ENCODE measurements around the gene PDCL2.
"Not testable (repeated sequence)": the region's sequence is repeated elsewhere in the genome, so short reads cannot be mapped to it uniquely, and the experiment has no call there.

Gene PDCL2

DNA sequence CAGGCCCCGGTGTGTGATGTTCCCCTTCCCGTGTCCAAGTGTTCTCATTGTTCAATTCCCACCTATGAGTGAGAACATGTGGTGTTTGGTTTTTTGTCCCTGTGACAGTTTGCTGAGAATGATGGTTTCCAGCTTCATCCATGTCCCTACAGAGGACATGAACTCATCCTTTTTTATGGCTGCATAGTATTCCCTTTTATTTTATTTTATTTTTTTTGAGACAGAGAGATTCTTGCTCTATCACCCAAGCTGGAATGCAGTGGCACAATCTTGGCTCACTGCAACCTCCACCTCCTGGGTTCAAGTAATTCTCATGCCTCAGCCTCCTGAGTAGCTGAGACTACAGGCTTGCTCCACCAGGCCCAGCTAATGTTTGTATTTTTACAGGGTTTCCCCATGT is 9.3 kb downstream of the PDCL2 start:
- DNase-seq: not testable (repeated sequence)

DNA sequence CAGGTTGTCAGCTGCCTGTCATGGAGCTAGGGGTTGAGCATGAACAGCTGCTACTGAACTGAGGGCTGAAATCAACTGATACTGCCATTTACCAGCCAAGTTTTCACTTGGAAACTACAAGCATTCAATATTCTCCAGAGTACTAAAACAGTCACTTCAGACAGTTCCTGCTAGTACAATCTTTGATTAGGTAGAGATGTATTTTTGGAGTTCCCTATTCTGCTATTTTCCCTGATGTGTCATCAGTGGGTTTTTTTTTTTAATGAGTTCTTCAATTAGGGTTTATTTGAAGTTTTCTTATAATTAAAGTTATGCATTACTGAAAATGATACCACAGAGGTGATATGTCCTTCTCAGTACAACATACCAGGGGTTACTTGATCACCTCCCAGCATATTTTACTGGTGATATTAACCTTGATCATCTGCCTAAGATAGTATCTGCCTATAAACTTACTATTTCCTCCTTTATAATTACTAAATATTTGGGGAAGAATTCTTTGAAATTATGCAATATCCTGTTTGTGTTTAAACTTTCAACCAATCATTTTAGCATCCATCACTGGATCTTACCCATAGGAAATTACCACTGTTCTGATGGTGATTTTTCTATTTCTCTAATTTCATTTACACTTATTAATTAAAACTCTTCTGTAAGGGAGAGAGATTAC is 13.6 kb downstream of the PDCL2 start:
- DNase-seq: no peak

DNA sequence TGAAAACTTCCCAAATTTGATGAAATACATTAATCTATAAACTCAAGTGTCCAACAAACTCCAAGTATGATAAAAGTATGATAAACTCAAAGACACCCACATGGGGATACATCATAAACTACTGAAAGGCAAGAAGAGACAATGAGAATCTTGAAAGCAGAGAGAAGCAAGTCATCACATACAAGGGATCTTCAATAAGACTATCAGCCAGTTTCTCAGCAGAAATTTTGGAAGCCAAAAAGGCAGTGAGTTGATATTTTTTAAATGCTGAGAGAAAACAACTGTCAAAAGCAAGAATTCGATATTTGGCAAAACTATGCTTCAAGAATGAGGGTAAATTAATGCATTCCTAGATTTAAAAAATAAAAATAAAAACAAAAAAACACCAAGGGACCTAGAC is 16.5 kb downstream of the PDCL2 start:
- DNase-seq: no peak

DNA sequence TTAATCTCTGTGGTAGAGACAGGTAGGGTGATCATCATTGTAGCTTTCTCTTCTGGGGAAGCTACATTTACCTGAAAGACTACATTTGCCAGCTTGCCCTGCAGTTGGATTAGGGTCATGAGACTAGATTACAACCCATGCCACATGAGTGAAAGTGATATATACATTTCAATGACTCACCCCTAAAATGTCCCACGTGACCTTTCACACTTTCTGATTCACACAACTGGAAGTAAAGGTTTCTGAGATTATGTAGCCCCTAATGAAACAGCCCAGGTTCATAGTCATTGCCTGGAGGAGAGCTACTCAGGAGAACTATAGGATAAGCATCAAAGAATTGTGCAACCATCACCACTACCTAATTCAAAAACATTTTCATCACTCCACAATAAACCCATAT is 17.8 kb downstream of the PDCL2 start:
- DNase-seq: no peak

DNA sequence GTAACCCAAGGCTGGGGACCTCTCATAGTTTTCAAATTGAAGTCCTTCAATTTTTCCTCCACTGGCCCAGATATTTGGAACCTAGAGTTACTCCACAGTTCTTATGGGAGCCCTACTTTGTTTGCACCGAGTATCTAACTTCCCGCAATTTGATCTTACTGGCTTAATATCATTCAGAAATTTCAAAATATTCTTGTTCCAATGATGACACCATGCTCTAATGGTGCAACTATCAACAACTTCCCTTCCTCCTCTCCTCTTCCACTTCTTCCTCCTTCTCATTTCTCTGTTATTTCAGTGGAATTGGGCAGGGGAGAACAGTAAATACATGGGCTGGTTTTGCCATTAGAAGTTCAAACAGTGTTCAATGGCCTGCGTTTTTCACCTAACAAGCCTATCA is 20.2 kb downstream of the PDCL2 start:
- DNase-seq: no peak

DNA sequence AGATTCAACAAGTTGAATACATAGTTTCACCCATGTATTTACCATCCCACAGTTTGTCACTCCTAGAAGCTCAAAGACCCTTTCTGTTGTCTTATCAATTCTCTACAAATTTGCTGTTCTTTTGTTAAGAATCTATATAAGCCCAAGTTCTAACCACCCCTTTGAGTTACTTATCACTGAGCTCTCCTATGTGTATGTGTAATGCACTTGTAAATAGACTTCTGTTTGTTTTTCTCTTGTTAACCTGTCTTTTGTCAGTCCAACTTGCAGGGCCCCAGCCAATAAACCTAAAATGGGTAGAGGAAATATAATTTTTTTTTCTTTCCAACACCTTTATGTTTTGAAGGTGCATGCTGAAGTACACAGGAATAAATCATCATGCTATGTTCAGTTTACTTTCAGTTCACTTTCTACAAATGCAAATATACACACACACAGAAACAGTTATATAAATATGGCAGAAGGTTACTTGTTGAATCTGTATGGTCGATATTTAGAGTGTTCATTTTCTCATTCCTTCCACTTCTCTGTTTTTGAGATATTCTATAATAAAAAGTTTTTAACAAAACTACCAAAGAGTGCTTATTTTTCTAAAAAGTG is 23.0 kb downstream of the PDCL2 start:
- DNase-seq: no peak

DNA sequence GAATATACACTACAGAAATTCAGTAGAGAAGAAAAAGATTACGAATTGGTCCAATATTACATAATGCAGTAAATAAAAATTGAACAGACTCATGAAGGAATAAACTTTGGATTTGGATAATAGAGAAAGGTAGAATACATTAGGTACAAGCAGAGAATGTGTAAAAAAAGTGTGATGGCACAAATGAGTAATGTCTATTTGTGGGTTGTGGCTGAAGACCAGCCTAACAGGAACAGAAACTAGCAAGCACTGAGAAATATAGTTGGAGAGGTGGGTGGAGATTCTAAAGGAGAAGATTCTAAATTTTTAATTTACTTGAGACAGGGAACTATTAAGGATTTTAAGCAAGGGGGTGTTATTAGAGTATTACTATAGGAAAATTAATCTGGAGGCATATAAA is 30.2 kb downstream of the PDCL2 start:
- DNase-seq: no peak

DNA sequence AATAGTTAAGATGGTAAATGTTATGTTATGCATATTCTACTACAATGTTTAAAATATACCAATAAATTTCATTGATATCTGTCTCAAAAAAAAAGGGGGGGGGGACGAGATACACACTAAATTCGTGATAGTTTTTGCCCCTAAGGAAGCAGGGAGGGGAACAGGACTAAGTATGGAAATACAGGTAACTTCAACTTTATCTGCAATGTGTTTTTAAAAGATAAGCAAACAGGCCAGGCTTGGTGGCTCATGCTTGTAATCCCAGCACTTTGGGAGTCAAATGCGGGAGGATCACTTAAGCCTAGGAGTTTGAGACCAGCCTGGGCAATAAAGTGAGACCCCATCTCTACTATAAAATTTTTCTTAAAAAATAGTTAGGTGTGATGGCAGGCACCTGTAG is 31.9 kb downstream of the PDCL2 start:
- no peak for DNase-seq

DNA sequence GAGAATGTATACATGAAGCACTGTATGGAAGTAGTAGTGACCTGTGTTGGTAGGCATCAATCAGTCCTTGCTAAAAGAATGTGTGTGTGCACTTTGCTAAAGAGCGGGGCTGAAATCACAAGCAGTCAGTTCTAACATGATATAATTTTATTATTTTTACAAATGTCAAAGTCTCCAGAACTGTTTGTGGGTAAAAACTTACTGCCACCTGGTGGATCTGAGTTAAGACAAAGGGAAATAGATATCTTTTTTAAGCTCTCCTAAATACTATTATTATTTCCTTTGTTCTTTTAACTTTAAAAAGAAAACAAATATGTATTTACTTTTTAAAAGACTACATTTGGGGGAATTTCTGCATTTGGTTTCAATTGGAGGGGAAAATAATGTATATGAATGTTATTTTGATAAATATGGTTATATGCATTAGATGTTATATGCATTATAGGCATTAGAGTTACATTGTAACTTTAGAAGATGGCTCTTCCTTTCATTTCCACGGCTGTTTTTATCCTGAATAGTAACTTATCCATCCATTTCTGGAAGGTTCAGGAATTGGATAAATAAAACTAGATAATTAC is 37.5 kb downstream of the PDCL2 start:
- no peak for DNase-seq

DNA sequence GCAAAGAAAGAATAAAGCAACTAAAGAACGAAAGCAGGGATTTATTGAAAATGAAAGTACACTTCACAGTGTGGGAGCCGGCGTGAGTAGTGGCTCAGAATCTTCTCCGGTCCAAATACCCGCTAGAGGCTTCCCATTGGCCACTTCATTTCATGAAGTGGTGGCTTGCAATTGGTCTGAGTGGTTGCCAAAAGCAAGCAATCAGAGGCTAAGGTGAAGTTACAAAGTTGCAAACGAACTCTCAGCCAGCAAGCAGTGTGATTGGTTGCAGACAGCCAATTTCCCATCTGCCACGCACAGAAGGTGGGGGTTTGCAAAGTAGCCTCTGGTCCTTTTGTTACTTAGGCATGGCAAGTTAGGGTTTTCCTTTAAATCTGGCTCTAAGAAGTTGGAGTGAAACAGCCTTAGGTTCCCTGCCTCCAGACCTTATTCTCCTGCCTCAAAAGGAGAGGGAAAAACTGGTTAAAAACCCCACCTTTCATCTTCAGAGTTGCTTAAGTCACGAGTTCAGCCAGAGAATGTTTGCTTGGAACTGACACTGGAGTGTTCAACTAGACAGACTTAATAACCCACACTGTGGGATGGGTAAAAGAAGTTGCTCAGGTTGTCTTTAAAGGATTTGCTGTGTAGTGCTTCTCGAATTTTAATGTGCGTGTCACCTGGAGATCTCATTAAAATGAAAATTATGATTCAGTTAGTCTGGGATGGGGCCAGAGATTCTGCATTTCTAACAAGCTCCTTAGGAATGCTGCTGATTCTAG is 38.4 kb downstream of the PDCL2 start:
- DNase-seq: peak; percentile 51

DNA sequence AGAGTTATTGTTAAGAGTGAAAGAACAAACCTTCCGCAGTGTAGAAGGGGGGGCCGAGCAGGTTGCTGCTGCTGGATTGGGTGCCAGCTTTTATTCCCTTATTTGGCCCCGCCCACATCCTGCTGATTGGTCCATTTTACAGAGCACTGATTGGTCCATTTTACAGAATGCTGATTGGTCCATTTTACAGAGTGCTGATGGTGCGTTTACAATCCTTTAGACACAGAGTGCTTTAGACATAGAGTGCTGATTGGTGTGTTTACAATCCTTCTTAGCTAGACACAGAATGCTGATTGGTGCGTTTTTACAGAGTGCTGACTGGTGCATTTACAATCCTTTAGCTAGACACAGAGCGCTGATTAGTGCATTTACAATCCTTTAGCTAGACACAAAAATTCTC is 40.1 kb downstream of the PDCL2 start:
- not testable (repeated sequence) for DNase-seq

DNA sequence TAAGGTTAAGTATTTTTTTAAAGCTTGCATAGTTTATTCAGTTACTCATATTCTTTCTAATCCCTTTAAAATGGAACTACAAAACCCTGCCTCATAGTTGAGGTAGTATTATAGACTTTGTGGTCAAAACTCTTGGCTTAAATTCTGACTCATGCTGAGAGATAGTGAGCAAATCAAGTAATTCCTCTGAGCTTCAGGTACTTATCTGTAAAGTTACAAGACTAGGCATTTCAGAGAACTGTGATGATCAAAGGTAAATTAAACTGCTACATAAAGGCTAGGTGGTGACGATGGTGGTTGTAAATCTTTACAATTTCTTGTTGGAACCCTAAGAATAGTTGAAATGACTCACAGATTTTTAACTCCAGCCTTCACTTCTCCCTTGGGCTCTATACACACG is 42.2 kb downstream of the PDCL2 start:
- no peak for DNase-seq

DNA sequence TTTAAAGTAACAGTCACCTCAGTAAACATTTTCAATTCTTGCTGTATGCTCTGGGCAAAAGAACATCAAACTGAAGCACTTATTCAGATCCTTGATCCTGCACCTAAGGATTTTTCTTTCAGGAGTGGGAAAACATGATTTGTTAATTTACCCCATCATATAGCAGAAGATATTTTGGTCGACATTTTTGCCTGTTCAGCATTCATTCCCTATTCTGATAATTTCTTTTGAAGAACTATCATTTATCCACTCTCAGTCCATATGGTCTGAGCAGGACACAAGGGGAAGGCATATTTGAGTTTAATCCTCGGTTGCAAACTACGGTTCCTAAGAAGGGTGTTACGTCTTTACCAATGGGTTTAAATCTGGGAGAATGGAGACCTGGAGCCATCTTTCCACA is 44.1 kb downstream of the PDCL2 start:
- DNase-seq: no peak

DNA sequence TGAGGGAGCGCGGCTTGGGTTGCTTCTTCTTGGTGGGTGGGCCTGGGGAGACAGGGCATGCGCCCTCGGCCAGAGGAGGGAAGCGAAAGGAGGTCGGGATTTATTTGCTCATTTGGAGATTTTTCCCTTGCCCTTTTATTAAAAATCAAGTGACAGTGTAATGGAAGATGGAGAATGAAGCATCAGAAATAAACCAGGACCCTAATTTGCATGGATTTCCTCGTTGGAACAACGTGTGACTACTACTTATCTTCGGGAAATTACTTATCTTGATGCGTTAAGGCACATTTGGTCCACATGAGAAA is 44.6 kb downstream of the PDCL2 start:
- DNase-seq: no peak

DNA sequence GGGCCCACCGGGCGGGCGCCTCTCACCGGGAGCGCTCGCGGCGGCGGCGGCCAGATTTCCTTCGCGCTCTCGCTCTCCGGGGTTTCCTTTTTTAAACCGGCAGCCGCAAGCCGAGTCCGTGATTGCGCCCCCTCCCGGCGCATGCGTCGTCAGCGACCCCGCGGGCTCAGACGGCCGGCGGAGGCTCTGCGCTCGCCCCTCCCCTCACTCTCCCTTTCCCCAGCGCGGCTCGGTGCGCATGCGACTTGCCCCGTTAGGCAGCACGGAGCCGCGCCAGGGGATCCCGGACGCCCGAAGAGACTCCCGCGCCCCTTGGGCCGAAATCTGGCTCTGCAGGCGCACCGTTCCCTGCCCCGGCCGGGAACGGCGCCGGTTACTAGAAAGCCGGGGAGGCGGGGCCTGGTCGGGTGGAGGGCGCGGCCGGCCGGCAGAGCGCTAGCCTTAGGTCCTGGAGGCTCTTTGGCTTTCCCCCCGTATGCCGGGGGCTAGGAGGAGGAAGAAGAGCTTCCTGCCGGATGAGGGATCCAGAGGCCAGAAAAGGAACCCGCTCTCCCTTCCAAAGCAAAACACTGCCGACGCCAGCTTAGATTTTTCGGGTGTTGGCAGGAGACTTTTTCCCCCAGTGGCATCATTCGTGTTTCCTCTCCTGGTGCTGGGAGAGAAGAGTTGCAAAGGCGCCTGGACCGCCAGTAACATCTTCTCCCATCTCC is 45.1 kb downstream of the PDCL2 start, which contains the start of gene CLOCK:
Gene CLOCK (minus strand): TSS at position 154 of the 710 bp plus-strand sequence. CDS start 64,124 bp downstream, outside the sequence.
- peak; percentile 92 for DNase-seq

DNA sequence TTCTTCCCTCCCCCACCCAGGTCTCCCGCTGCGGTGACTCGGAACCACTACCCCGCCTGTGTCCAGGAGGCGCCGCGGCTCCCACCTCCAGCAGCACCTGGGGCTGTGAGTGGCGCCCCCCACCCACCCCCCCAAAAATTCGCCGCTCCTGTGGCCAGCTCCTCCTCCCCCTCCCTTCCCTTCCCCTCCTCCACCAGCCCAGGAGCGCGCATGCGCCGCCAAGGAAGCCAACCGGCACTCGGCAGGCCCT is 45.6 kb downstream of the PDCL2 start:
- DNase-seq: no peak

DNA sequence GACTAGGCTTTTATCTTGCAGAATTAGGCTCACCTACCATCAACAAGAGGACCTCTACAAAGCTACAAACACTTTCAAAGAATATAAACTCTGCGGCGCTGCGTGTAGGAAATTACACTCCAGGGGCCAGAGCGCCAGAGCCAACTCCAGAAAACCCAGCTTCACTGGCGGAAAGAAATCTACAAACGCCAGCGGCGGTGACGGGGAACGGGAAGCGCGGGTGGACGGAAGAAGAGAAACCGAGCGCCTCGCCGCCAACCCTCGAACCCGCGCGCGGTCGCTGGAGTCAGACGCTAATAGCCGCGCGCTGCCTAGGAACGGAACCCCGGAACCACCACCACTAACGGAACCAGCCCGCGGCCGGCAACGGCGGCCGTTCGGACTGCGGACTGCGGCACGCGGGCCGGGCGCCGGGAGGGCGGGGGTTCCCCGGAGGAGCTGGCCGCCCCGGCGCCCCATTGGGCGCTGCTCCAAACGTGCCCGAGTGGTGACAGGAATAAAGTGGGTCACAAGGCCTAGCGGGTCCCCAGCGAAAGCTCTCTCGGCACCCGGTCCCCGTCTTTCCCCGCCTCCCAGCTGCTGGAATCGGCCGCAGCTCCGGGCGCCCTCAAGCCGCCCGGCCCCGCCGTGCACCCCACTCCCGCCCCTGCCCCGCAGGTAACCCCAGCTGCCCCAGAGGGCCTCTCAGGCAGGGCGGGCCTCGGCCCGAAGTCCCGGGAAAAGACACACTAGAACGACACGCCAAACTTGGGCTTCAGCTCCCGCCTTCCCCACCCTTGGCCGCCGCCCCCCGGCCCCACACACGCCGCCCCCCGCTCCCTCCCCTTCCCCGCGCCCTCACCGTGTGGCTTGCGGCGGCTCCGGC is 46.2 kb downstream of the PDCL2 start:
- peak; percentile 89 for DNase-seq

DNA sequence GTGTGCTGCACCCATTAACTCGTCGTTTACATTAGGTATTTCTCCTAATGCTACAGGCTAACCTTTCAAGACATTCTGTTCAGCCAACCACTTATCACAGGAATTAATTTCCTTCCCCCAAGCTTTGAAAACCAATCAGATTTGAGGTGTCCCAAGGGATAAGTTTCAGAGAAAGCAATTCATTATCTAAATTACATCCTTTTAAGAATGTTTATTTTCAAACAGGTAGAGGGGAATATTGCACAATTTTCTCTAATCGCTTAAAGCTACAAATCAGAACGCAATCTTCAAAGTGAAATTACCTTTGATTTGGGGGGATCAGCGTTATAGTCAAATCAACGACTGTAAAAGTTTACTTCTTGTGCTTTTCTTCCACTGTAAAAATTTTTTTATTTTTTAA is 46.9 kb downstream of the PDCL2 start:
- DNase-seq: no peak

DNA sequence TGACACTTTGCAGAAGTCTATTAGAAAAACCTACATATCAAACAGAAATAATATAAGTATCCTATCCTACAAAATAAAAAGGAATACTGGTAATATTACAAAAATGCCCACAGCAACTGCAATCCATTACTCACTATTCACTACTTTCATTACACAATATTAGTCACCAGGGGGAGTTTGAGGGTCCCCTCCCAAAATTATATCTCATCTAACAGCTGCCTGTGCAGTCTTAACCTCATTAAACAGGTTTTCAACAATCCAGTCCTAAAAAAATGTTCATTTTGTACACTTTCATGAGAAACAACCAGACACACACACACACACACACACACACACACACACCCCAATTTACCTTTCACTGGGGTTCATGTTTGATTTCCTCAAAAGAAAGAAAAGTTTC is 48.2 kb downstream of the PDCL2 start:
- DNase-seq: no peak

DNA sequence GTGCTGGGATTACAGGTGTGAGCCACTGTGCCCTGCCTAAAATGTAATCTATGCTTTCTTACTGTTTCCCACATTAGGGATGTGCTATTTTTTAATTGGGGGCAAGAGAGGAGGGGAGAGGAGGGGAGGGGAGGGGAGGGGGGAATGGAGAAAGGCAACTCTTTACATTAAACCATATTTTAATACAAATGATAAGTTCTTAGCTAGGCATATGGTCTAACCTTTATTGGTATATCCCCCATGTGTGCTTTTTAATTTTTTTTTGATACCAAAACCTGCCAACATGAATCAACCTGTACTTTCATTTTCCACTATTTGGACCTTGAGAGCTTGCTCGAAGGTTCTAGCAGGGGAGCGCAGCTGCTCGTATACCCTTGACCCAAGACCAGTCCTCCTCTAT is 51.8 kb downstream of the PDCL2 start:
- no peak for DNase-seq

DNA sequence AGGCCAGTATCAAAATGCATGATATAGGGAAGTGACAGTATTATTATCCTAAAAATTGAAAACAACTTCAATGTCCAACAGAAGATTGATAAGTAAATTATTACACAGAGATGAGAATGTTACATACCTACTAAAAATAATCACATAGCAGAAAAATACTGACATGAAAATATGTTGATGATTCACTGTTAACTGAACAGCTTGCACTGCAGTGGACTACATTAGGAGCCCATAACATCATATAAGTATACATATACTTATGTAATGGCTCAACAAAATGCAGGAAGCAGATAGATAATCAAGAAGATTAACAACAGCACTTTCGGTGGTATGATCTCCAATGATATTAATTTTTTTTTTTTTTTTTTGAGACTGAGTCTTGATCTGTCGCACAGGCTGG is 52.4 kb downstream of the PDCL2 start:
- no peak for DNase-seq

DNA sequence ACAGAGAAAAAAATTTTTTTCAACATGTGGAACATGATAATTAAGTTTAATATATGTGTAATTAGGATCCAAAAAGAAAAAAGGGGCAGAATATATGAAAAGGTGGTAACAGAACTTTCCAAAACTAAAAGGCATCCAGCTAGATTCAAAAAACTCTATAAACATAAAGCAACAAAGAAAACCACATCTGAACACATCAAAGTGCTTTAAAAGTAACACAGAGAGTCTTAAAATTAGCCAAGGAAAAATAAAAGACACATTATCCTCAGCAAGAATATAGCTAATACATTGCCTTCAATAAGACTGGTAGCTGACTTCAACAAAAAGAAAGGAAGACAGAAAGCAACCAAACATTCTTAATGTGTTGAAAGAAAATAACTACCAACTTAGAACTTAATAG is 53.5 kb downstream of the PDCL2 start:
- DNase-seq: no peak

DNA sequence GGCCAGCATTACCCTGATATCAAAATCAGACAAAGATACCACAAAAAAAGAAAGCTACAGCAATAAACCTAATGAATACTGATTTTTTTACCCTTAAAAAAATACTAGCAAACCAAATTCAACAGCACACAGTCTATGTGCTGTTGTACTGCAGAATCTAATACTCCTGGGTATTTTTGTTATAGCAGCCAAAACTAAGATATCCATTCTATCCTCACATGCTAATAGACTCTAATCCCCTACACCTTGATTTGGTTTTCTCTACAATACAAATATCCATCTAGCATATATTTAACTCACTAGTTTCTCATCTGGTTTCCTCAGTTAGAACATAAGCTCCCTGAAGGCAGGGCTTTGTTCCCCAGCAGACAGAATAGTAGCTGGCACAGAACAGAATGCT is 57.7 kb downstream of the PDCL2 start:
- DNase-seq: no peak
